Activated CD4-positive, alpha-beta T cell treated with anti-CD3 and anti-CD28 coated beads, Interleukin-2, amount 50 U/mL, for 16 hours (primary cell): ENCODE results near the gene SEC24A.
"Not testable (repeated sequence)": the region's sequence is repeated elsewhere in the genome, so short reads cannot be mapped to it uniquely, and the experiment has no call there.

ENCODE experiments used
- DNase-seq: peaks from one replicate; pipeline ENCODE4 v3.0.0-alpha.2; 2020

Gene SEC24A

DNA sequence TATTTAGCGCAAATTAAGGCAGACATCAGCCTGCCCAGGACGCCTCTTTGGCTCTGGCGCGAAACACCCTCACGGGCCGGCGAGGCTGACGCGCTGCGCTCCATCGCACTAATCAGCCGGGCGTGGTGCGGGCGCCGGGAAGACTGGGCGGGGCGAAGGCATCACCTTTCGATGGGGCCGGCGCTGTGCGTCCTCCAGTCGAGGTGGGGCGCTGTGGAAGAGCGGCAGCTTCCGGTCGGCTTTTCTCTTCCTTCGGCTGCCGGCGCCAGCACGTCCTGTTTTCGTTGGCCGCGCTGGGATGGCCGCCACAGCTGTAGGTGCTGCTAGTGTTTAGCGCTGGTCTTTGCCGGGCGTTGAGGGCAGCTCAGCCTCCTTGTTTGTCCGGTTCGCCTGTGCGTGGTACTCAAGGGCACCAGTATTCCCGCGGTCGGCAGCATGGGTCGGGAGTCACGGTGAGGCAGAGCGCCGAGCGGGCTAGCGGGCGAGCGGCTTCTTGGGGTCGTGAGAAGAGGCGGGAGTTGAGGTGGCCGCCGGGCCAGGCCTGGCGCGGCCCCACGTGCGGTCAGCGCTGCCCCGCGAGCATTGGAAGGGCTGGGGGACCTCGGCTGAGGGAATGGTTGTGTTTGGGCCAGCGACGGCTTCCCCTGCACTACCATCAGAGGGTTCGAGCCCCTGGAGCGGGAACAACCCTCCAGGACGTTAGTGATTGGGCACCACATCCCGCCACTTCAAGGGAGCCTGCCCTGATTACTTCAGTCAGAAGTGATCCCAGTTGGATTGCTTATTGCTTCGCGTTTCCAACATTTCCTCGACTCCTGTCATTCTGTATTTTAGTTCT is 110.1 kb downstream of the SEC24A start, which contains the start of gene DDX46:
Gene DDX46, plus strand, starts transcription at position 276 of the 838 bp plus-strand sequence. Its CDS starts 160 bp downstream, at position 436.
- peak; percentile 96 for DNase-seq

GRCh38 chr5:134767528-134768291 is 119.1 kb downstream of the SEC24A start:
- not testable (repeated sequence) for DNase-seq

DNA sequence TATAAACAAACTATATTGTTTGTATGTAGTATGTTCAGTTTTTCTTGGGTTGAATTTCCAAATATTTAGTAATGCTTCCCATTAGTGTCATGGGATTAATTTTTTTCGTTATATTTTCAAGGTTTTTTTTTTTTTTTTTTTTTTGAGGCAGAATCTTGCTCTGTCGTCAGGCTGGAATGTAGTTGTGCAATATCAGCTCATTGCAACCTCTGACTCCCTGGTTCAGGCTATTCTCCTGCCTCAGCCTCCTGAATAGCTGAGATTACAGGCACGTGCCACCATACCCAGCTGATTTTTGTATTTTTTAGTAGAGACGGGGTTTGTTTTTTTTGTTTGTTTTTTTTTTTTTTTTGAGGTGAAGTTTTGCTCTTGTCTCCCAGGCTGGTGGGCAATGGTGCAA is 120.6 kb downstream of the SEC24A start:
- no peak for DNase-seq

DNA sequence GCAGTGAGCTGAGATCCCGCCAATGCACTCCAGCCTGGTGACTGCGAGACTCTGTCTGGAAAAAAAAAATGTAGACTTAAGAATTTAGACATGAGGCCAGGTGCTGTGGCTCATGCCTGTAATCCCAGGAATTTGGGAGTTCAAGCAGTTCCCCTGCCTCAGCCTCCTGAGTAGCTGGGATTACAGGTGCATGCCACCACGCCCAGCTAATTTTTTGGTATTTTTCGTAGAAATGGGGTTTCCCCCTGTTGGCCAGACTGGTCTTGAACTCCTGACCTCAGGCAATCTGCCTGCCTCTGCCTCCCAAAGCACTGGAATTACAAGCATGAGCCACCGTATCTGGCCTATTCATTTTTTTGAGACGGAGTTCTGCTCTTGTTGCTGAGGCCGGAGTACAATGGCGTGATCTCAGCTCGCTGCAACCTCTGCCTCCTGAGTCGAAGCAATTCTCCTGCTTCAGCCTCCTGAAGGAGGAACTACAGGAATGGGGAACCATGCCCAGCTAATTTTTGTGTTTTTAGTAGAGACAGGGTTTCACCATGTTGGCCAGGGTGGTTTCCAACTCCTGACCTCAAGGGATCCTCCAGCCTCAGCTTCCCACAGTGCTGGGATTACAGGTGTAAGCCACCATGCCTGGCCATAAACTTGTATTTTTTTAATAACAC is 124.0 kb downstream of the SEC24A start:
- DNase-seq, result no peak

DNA sequence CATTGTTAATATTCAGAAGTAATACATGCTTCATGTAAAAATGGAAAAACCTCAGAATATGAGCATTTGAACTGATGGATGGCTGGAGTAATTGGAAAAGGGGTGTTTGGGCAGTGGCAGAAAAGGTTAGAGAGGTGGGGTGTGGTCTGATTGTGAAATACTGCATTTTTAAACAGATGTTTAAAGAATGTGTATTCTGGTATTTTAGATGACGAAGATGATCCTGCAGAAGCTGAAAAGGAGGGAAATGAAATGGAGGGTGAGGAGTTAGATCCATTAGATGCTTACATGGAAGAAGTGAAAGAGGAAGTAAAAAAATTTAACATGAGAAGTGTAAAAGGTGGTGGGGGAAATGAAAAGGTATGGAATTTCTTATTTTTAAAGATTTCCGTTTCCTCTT is 128.8 kb downstream of the SEC24A start:
- no peak for DNase-seq
